ENCODE results near the gene ATP12A.
"Not testable (repeated sequence)": the region's sequence is repeated elsewhere in the genome, so short reads cannot be mapped to it uniquely, and the experiment has no call there.

ATP12A gene

DNA sequence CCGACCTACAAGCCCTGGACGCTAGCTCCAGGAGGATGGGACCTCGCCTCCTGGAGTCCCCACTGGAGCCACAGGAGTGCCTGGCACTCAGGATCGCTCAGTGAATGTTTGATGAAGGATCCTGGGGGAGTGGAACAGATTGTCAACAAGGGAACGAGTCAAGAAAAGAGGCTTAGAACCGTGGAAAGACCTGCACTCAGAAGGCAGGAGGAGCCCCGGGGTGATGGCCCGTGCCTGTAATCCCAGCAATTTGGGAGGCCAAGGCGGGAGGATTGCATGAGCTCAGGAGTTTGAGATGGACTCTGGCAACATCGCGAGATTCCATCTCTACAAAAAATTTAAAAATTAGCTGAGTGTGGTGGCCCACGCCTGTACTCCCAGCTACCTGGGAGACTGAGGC lies 38.9 kb downstream of the ATP12A start:
- Histone ChIP-seq H3K9me3 (ENCODE audit: low read depth, low read length) (no peaks in the 10 kb centered on the region), H3K27ac (no peak overlapping the region), H3K36me3 (ENCODE audit: insufficient read depth, low read length) (no peaks in the 10 kb centered on the region), H3K9ac (ENCODE audit: insufficient read length) (no peak overlapping the region), H3K4me3 (no peak overlapping the region)
- no peak for TF ChIP-seq EZH2 (IDR thresholded peaks at IDR 0.05)
- no peak for TF ChIP-seq POLR2AphosphoS5 (IDR thresholded peaks at IDR 0.05; ENCODE audit: borderline replicate concordance, low read depth, low read length)
- TF ChIP-seq FOXP2 (optimal IDR thresholded peaks at IDR 0.05; ENCODE audit: control extremely low read depth, extremely low read length, insufficient read depth) = no peak
- no peak for DNase-seq (ENCODE audit: low read depth, low spot score)

DNA sequence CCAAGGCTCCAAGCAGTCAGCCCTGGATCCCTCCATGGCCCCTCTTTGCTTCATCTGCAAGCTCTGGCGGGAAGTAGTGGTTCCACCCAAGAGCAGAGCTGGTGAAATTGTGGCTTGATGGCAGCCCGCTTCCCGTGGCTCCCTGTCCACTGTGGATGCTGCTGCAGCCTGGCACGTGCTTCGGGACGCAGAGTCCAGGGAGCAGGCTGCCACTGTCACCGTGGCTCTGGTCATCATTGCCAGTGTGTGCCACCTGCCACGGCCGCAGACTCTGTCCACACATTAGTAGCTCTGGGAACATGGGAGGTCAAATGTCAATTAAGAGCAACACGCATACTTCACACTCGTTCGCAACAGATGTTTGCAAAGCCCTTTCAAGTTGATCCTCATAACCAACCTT lies 43.0 kb downstream of the ATP12A start:
- Histone ChIP-seq H3K4me3 (no peak overlapping the region), H3K9ac (ENCODE audit: insufficient read length) (no peak overlapping the region), H3K27ac (no peak overlapping the region), H3K9me3 (ENCODE audit: low read depth, low read length) (no peaks in the 10 kb centered on the region), H3K36me3 (ENCODE audit: insufficient read depth, low read length) (no peaks in the 10 kb centered on the region)
- TF ChIP-seq EZH2 (IDR thresholded peaks at IDR 0.05) (no peak), FOXP2 (optimal IDR thresholded peaks at IDR 0.05; ENCODE audit: control extremely low read depth, extremely low read length, insufficient read depth) (no peak), POLR2AphosphoS5 (IDR thresholded peaks at IDR 0.05; ENCODE audit: borderline replicate concordance, low read depth, low read length) (no peak)
- DNase-seq (ENCODE audit: low read depth, low spot score) = no peak

DNA sequence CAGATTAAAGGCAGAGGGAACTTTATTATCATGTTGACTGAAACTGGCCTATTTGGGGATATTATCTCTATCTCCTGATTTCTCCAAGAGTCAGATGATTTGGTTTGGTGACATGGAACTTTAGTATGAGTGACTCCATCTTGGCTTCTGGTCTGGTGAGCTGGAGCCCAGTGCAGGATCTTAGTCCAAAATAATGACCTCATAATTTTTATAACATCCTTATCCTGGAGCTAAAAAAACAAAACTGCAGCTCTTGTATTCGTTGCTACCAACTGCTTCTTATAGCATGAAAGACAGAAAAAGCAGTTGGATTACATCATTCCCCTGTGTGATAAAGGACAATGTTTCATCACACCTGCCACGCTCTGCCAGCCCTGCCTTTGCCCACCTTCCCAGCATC lies 44.5 kb downstream of the ATP12A start:
- no peaks in the 10 kb centered on the region for H3K9me3 ChIP-seq (ENCODE audit: low read depth, low read length)
- no peak overlapping the region for H3K27ac ChIP-seq
- no peak overlapping the region for H3K4me3 ChIP-seq
- no peak overlapping the region for H3K9ac ChIP-seq (ENCODE audit: insufficient read length)
- DNase-seq (ENCODE audit: low read depth, low spot score) = no peak
- no peaks in the 10 kb centered on the region for H3K36me3 ChIP-seq (ENCODE audit: insufficient read depth, low read length)
- no peak for TF ChIP-seq FOXP2 (optimal IDR thresholded peaks at IDR 0.05; ENCODE audit: control extremely low read depth, extremely low read length, insufficient read depth)
- no peak for TF ChIP-seq POLR2AphosphoS5 (IDR thresholded peaks at IDR 0.05; ENCODE audit: borderline replicate concordance, low read depth, low read length)
- no peak for TF ChIP-seq EZH2 (IDR thresholded peaks at IDR 0.05)

DNA sequence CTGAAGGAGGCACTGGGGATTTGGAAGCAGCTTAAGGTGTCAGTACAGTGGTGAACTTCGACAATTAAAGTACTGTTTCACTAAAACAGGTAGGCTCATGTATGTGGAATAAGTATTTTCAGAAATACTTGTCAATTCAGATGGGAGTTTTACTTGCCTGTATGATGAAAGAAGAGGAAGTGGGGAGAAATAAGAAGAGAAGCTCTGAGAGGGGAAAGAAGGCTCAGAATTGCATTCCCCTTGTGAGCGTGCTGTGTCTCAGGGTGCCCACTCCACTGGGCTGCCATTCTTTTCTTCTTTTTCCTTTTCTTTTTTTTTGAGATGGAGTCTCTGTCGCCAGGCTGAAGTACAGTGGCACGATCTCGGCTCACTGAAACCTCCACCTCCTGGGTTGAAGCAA lies 45.2 kb downstream of the ATP12A start:
- no peaks in the 10 kb centered on the region for H3K9me3 ChIP-seq (ENCODE audit: low read depth, low read length)
- H3K4me3 ChIP-seq = no peak overlapping the region
- no peak overlapping the region for H3K27ac ChIP-seq
- H3K9ac ChIP-seq (ENCODE audit: insufficient read length) = no peak overlapping the region
- no peaks in the 10 kb centered on the region for H3K36me3 ChIP-seq (ENCODE audit: insufficient read depth, low read length)
- no peak for TF ChIP-seq EZH2 (IDR thresholded peaks at IDR 0.05)
- no peak for TF ChIP-seq POLR2AphosphoS5 (IDR thresholded peaks at IDR 0.05; ENCODE audit: borderline replicate concordance, low read depth, low read length)
- no peak for TF ChIP-seq FOXP2 (optimal IDR thresholded peaks at IDR 0.05; ENCODE audit: control extremely low read depth, extremely low read length, insufficient read depth)
- DNase-seq (ENCODE audit: low read depth, low spot score) = no peak

DNA sequence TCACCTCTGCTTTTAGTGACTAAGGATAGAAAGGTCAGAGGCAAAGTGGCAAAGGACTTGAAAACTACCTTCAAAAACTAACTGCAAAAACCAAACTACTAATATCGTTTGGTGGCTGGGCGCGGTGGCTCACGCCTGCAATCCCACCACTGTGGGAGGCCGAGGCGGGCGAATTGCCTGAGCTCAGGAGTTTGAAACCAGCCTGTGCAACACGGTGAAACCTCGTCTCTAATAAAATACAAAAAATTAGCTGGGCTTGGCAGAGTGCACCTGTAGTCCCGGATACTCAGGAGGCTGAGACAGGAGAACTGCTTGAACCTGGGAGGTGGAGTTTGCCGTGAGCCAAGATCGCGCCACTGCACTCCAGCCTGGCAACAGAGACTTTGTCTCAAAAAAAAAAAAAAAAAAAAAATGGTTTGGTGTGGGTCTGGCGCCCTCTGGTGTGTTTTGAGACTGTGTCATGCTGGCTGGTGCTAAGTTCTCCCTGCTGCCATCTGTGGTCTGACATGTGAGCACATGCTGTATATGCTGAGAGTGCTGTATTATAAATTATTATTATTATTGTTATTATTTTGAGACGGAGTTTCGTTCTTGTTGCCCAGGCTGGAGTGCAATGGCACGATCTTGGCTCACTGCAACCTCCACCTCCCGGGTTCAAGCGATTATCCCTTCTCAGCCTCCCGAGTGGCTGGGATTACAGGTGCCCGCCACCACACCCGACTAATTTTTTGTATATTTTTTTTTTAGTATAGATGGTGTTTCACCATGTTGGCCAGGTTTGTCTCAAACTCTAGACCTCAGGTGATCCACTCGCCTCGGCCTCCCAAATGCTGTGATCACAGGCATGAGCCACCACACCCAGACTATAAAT lies 47.8 kb downstream of the ATP12A start:
- Histone ChIP-seq H3K9me3 (ENCODE audit: low read depth, low read length) (no peaks in the 10 kb centered on the region), H3K27ac (no peak overlapping the region), H3K36me3 (ENCODE audit: insufficient read depth, low read length) (no peaks in the 10 kb centered on the region), H3K9ac (ENCODE audit: insufficient read length) (no peak overlapping the region), H3K4me3 (no peak overlapping the region)
- DNase-seq (ENCODE audit: low read depth, low spot score) = peak; percentile 68
- TF ChIP-seq EZH2 (IDR thresholded peaks at IDR 0.05) (no peak), FOXP2 (optimal IDR thresholded peaks at IDR 0.05; ENCODE audit: control extremely low read depth, extremely low read length, insufficient read depth) (no peak), POLR2AphosphoS5 (IDR thresholded peaks at IDR 0.05; ENCODE audit: borderline replicate concordance, low read depth, low read length) (no peak)

DNA sequence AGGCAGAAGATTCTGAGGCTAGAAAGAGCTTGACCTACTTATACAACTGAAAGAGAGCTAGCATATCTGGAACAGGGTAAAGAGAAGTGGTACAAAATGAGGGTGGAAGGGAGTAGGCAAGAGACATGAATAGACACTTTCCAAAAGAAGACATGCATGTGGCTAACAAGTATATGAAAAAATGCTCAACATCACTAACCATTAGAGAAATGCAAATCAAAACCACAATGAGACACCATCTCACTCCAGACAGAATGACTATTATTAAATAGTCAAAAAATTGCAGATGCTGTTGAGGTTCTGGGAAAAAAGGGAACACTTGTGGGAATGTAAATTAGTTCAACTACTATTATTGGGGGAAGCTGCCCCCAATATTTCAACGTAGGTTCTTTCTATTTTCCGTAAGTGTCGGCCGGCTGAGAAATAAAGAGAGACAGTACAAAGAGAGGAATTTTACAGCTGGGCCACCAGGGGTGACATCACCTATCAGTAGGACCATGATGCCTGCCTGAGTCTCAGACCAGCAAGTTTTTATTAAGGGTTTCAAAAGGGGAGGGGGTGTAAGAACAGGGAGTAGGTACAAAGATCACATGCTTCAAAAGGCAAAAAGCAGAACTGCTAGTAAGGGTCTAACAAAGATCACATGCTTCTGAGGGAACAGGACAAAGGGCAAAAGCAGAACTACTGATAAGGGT lies 50.8 kb downstream of the ATP12A start:
- not testable (repeated sequence) for H3K9ac ChIP-seq (ENCODE audit: insufficient read length); H3K27ac ChIP-seq; H3K4me3 ChIP-seq; H3K9me3 ChIP-seq (ENCODE audit: low read depth, low read length); DNase-seq (ENCODE audit: low read depth, low spot score); H3K36me3 ChIP-seq (ENCODE audit: insufficient read depth, low read length)

DNA sequence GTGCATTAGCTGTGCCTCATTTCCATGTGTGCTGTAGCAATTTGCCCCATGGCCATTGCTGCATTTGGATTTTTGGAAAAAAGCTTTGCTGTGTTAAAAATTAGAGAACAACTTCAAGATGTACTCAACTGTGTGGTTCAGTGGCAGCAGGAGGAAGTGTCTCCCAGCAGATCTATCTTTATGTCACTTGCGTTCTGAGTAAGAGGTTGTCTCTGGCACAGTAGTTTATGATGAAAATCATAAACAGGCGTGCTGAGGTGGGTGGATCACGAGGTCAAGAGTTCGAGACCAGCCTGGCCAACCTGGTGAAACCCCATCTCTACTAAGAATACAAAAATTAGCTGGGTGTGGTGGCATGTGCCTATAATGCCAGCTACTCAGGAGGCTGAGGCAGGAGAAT lies 54.7 kb downstream of the ATP12A start:
- H3K9me3 ChIP-seq (ENCODE audit: low read depth, low read length) = no peaks in the 10 kb centered on the region
- no peak overlapping the region for H3K27ac ChIP-seq
- no peaks in the 10 kb centered on the region for H3K36me3 ChIP-seq (ENCODE audit: insufficient read depth, low read length)
- no peak for DNase-seq (ENCODE audit: low read depth, low spot score)
- no peak overlapping the region for H3K4me3 ChIP-seq
- H3K9ac ChIP-seq (ENCODE audit: insufficient read length) = no peak overlapping the region
- TF ChIP-seq FOXP2 (optimal IDR thresholded peaks at IDR 0.05; ENCODE audit: control extremely low read depth, extremely low read length, insufficient read depth) (no peak), EZH2 (IDR thresholded peaks at IDR 0.05) (no peak), POLR2AphosphoS5 (IDR thresholded peaks at IDR 0.05; ENCODE audit: borderline replicate concordance, low read depth, low read length) (no peak)

DNA sequence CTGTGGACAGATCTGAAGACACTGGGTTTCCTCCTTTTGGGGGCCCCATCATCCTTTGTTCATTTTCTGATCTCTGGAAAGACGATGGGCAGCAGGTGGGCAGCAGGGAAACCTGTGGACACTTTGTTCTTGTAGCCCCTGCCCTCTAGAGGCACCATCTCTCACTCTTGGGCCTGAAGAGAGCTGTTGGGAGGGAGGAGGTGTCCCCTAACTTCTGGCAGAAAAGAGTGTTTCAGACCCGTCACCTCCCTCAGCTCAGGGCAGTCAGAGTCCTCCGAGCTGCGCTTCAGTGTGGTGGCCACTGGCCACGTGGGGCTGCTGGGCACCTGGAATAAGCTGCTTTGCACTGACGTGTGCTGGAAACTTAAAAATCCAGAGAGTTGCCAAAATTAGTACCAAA lies 56.8 kb downstream of the ATP12A start:
- Histone ChIP-seq H3K4me3 (no peak overlapping the region), H3K9me3 (ENCODE audit: low read depth, low read length) (no peaks in the 10 kb centered on the region), H3K36me3 (ENCODE audit: insufficient read depth, low read length) (no peaks in the 10 kb centered on the region), H3K27ac (no peak overlapping the region), H3K9ac (ENCODE audit: insufficient read length) (no peak overlapping the region)
- DNase-seq (ENCODE audit: low read depth, low spot score) = no peak
- TF ChIP-seq EZH2 (IDR thresholded peaks at IDR 0.05) (no peak), POLR2AphosphoS5 (IDR thresholded peaks at IDR 0.05; ENCODE audit: borderline replicate concordance, low read depth, low read length) (no peak), FOXP2 (optimal IDR thresholded peaks at IDR 0.05; ENCODE audit: control extremely low read depth, extremely low read length, insufficient read depth) (no peak)
